Measurements from ENCODE around the gene AKT1S1. TPM values are rescaled to one million over a fixed set of nuclear protein-coding genes. Genes with fewer than 3 reads are reported as not detected.

The AKT1S1 gene
- total RNA-seq, 1 experiment from 2014 or later = 70.6 TPM

DNA sequence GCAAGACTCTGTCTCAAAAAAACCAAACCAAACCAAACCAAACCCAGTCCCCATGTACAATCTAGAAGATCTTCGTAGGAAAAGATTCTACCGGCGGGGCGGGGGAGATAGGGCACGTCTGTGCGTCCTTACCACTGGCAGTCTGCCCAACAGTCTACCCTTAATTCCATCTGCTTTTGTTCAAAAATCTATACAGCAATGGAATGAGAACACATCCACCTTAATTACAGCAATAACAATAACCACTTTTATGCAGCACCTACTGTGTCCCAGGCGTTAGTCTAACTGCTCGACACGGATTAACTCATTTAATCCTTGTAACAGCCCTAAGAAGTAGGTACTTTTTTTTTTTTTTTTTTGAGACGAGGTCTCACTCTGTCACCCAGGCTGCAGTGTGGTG lies 49.4 kb upstream of the AKT1S1 start:
- no peak overlapping the region for H3K4me3 ChIP-seq (replicated peaks in 1 of 2; ENCODE audit: low read depth in 1 of 2, low read length in 2 of 2)
- H3K9ac ChIP-seq (ENCODE audit: low read length) = no peak overlapping the region
- TF ChIP-seq CTCF (IDR thresholded peaks at IDR 0.05 in 2 of 3, conservative IDR thresholded peaks at IDR 0.05 in 1 of 3; ENCODE audit: borderline replicate concordance in 1 of 3, insufficient read depth in 1 of 3, low read depth in 2 of 3, low read length in 2 of 3) = no peak
- TF ChIP-seq EZH2 (IDR thresholded peaks at IDR 0.05) = no peak
- TF ChIP-seq TCF7L2 (IDR thresholded peaks at IDR 0.05; ENCODE audit: borderline replicate concordance, extremely low read depth, insufficient read depth, insufficient read length) = no peak
- TF ChIP-seq FOSL1 (IDR thresholded peaks at IDR 0.05; ENCODE audit: low read depth) = no peak
- TF ChIP-seq SIN3A (IDR thresholded peaks at IDR 0.05; ENCODE audit: low read depth) = no peak
- TF ChIP-seq POLR2A (IDR thresholded peaks at IDR 0.05; ENCODE audit: borderline replicate concordance, extremely low read depth, insufficient read depth, insufficient read length) = no peak
- TF ChIP-seq YY1 (IDR thresholded peaks at IDR 0.05; ENCODE audit: extremely low read depth, insufficient replicate concordance, low read depth, low read length) = no peak
- no peak for TF ChIP-seq ATF3 (IDR thresholded peaks at IDR 0.05)
- no peak for TF ChIP-seq MAX (IDR thresholded peaks at IDR 0.05)
- TF ChIP-seq EZH2phosphoT487 (IDR thresholded peaks at IDR 0.05; ENCODE audit: borderline replicate concordance) = no peak
- no peak for TF ChIP-seq SP1 (IDR thresholded peaks at IDR 0.05; ENCODE audit: low read depth)
- no peak for TF ChIP-seq CBX3 (IDR thresholded peaks at IDR 0.05; ENCODE audit: low read depth)
- TF ChIP-seq SRF (IDR thresholded peaks at IDR 0.05; ENCODE audit: low read depth) = no peak
- no peak for TF ChIP-seq CEBPB (IDR thresholded peaks at IDR 0.05; ENCODE audit: low read depth)
- TF ChIP-seq, protein P1, sequence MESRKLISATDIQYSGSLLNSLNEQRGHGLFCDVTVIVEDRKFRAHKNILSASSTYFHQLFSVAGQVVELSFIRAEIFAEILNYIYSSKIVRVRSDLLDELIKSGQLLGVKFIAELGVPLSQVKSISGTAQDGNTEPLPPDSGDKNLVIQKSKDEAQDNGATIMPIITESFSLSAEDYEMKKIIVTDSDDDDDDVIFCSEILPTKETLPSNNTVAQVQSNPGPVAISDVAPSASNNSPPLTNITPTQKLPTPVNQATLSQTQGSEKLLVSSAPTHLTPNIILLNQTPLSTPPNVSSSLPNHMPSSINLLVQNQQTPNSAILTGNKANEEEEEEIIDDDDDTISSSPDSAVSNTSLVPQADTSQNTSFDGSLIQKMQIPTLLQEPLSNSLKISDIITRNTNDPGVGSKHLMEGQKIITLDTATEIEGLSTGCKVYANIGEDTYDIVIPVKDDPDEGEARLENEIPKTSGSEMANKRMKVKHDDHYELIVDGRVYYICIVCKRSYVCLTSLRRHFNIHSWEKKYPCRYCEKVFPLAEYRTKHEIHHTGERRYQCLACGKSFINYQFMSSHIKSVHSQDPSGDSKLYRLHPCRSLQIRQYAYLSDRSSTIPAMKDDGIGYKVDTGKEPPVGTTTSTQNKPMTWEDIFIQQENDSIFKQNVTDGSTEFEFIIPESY (IDR thresholded peaks at IDR 0.05; ENCODE audit: extremely low read depth, insufficient replicate concordance, low read length) = no peak
- TF ChIP-seq RAD21 (IDR thresholded peaks at IDR 0.05; ENCODE audit: low read depth) = no peak
- TF ChIP-seq ZNF274 (IDR thresholded peaks at IDR 0.05; ENCODE audit: low read depth, low read length) = no peak
- no peak for TF ChIP-seq ELF1 (IDR thresholded peaks at IDR 0.05; ENCODE audit: borderline replicate concordance, low read depth)
- no peak overlapping the region for H3K4me2 ChIP-seq (ENCODE audit: low read length)
- H3K9me2 ChIP-seq (ENCODE audit: insufficient read depth) = no peaks in the 10 kb centered on the region
- intact Hi-C loops (cut with micrococcal nuclease) = no loop called here
- H3K4me1 ChIP-seq (ENCODE audit: control insufficient read depth in 1 of 2, insufficient read depth in 2 of 2, low read length in 2 of 2) = peaks cover 11 to 29% of the 10 kb centered on the region in 2 experiments; a peak in 3 of 4 replicates
- H4K20me1 ChIP-seq (ENCODE audit: insufficient read depth) = peaks cover 7% of the 10 kb centered on the region; the same call in 1 of the 2 replicates
- H3K27ac ChIP-seq (ENCODE audit: low read depth, low read length) = no peak overlapping the region
- ATAC-seq (no peak), DNase-seq (ENCODE audit: low read depth, low spot score) (no peak)
- H3K9me3 ChIP-seq (ENCODE audit: control insufficient read depth in 1 of 2, insufficient read depth in 1 of 2, low read depth in 1 of 2, low read length in 2 of 2) = no peaks in the 10 kb centered on the region
- ChIA-PET POLR2A (no interaction called here), CTCF (no interaction called here), RAD21 (ENCODE audit: low non-redundant PET in 1 of 2, low total read pairs in 2 of 2, uncharacterized antibody in 2 of 2, unreplicated experiment in 2 of 2) (no interaction called here)
- H3K79me2 ChIP-seq (ENCODE audit: insufficient read depth, low read length) = peaks cover 85% of the 10 kb centered on the region
- peaks cover 18 to 40% of the 10 kb centered on the region in 2 experiments for H3K36me3 ChIP-seq (ENCODE audit: control insufficient read depth in 1 of 2, insufficient read depth in 2 of 2, low read length in 2 of 2)
- H2AFZ ChIP-seq (ENCODE audit: low read depth, low read length, poor library complexity, severe bottlenecking) = no peak overlapping the region
- no peaks in the 10 kb centered on the region for H3K27me3 ChIP-seq (ENCODE audit: insufficient read depth, low read length)
- no TSS peak for BruUV-seq (replicated peaks)
